ENCODE measurements around the gene IFNG-AS1.

Gene IFNG-AS1

DNA sequence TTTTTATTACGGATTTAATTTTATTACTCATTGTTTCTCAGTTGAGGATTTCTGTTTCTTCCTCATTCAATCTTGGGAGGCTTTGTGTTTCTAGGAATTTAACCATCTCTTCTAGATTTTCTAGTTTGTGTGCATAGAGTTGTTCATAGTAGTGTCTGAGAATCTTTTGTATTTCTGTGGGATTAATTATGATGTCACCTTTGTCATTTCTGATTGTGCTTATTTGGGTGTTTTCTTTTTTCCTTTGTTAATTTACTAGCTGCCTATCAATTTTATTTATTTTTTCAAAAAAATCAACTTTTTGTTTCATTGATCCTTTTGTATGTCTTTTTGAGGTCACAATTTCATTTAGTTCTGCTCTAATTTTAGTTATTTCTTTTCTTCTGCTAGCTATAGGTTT is 75.9 kb downstream of the IFNG-AS1 start:
- no peak overlapping the region for H2BK120ac ChIP-seq (ENCODE audit: low read depth, low read length)
- H2BK12ac ChIP-seq (ENCODE audit: low read length), result no peak overlapping the region
- H2BK5ac ChIP-seq (ENCODE audit: low read length), result no peak overlapping the region
- no peak overlapping the region for H4K91ac ChIP-seq (ENCODE audit: low read depth, low read length, poor library complexity)
- no peak overlapping the region for H2BK15ac ChIP-seq (ENCODE audit: low read length)
- DNase-seq (ENCODE audit: low spot score), result no peak
- H4K8ac ChIP-seq (ENCODE audit: low read depth, low read length), result no peak overlapping the region
- no peak overlapping the region for H3K27ac ChIP-seq (replicated peaks; ENCODE audit: low read length)
- H3K4me2 ChIP-seq (ENCODE audit: insufficient read depth, low read length, poor library complexity, severe bottlenecking), result no peak overlapping the region
- no peaks in the 10 kb centered on the region for H3K4me1 ChIP-seq (ENCODE audit: control insufficient read depth in 2 of 2, insufficient read depth in 1 of 2, low read depth in 1 of 2, low read length in 2 of 2)
- H2AFZ ChIP-seq (ENCODE audit: low read length), result no peak overlapping the region
- H3K4me3 ChIP-seq (ENCODE audit: low read length in 2 of 2), result no peak overlapping the region
- no CpG with 5 or more reads among the region's 1 CpG for WGBS, 2 donors (ENCODE audit: extremely low coverage in 2 of 2, insufficient read length in 2 of 2, insufficient replicate concordance in 1 of 2)
- H3K4ac ChIP-seq (ENCODE audit: low read length), result no peak overlapping the region
- H3K18ac ChIP-seq (ENCODE audit: low read length), result no peak overlapping the region
- no peak overlapping the region for H3K9ac ChIP-seq (ENCODE audit: low read depth, low read length, poor library complexity)
- no peak overlapping the region for H3K14ac ChIP-seq (ENCODE audit: low read length)
- H3K36me3 ChIP-seq (replicated peaks in 1 of 2; ENCODE audit: control insufficient read depth in 2 of 2, insufficient read depth in 2 of 2, low read length in 2 of 2), result no peaks in the 10 kb centered on the region
- no peak overlapping the region for H3K23ac ChIP-seq (ENCODE audit: low read depth, low read length, poor library complexity)
- peaks cover 0 to 4% of the 10 kb centered on the region in 2 donors for H3K9me3 ChIP-seq (replicated peaks in 1 of 2; ENCODE audit: control insufficient read depth in 2 of 2, insufficient read depth in 1 of 2, low read depth in 1 of 2, low read length in 2 of 2)
- no peaks in the 10 kb centered on the region for H3K79me1 ChIP-seq (ENCODE audit: low read depth, low read length)
- no peaks in the 10 kb centered on the region for H3K27me3 ChIP-seq (ENCODE audit: control insufficient read depth in 3 of 3, insufficient read depth in 3 of 3, low read depth in 1 of 3, low read length in 3 of 3)
- H2AK5ac ChIP-seq (ENCODE audit: low read depth, low read length), result no peak overlapping the region

GRCh38 chr12:68065687-68066086 is 76.4 kb downstream of the IFNG-AS1 start:
- Histone ChIP-seq H3K14ac (ENCODE audit: low read length) (no peak overlapping the region), H2BK120ac (ENCODE audit: low read depth, low read length) (no peak overlapping the region), H3K4me1 (ENCODE audit: control insufficient read depth in 2 of 2, insufficient read depth in 1 of 2, low read depth in 1 of 2, low read length in 2 of 2) (no peaks in the 10 kb centered on the region), H2BK15ac (ENCODE audit: low read length) (no peak overlapping the region), H3K4me2 (ENCODE audit: insufficient read depth, low read length, poor library complexity, severe bottlenecking) (no peak overlapping the region), H3K27me3 (ENCODE audit: control insufficient read depth in 3 of 3, insufficient read depth in 3 of 3, low read depth in 1 of 3, low read length in 3 of 3) (no peaks in the 10 kb centered on the region), H2AFZ (ENCODE audit: low read length) (no peak overlapping the region), H2AK5ac (ENCODE audit: low read depth, low read length) (no peak overlapping the region), H4K91ac (ENCODE audit: low read depth, low read length, poor library complexity) (no peak overlapping the region), H3K36me3 (replicated peaks in 1 of 2; ENCODE audit: control insufficient read depth in 2 of 2, insufficient read depth in 2 of 2, low read length in 2 of 2) (no peaks in the 10 kb centered on the region), H3K18ac (ENCODE audit: low read length) (no peak overlapping the region), H2BK12ac (ENCODE audit: low read length) (no peak overlapping the region), H3K27ac (replicated peaks; ENCODE audit: low read length) (no peak overlapping the region), H3K4me3 (ENCODE audit: low read length in 2 of 2) (no peak overlapping the region), H3K23ac (ENCODE audit: low read depth, low read length, poor library complexity) (no peak overlapping the region), H3K9me3 (replicated peaks in 1 of 2; ENCODE audit: control insufficient read depth in 2 of 2, insufficient read depth in 1 of 2, low read depth in 1 of 2, low read length in 2 of 2) (peaks cover 0 to 4% of the 10 kb centered on the region in 2 donors), H2BK5ac (ENCODE audit: low read length) (no peak overlapping the region), H3K4ac (ENCODE audit: low read length) (no peak overlapping the region), H3K79me1 (ENCODE audit: low read depth, low read length) (no peaks in the 10 kb centered on the region), H4K8ac (ENCODE audit: low read depth, low read length) (no peak overlapping the region), H3K9ac (ENCODE audit: low read depth, low read length, poor library complexity) (no peak overlapping the region)
- WGBS, 2 donors (ENCODE audit: extremely low coverage in 2 of 2, insufficient read length in 2 of 2, insufficient replicate concordance in 1 of 2), result no CpG with 5 or more reads among the region's 1 CpG
- DNase-seq (ENCODE audit: low spot score), result no peak

DNA sequence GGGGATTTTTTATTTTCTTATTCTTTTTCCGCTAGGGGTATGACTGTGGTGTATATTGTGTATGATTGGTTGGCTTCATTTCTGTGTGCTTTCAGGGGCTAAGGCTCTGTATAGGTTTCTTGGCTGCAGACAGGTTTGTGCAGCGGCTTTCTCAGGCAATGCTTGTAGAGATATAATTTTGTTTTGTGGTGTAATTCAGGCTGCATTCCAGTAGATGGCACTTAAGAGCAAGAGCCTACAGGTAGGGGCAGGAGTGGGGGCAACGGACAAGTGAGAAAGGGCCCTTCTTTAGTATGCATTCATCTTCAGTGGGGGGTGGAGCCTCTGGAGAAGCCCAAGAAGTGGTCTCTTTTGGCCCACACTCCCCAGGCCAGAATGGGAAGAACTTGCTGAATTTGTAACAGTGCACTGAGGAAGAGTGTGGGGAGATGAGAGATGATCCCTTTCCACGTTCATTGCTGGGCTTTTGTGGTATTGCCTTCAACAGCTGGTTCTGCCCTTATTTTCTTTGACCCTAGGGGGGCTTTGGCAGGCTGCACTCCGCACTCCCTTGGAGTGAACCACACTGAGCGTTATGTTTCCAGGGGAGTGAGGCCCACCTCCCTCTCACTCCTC is 78.6 kb downstream of the IFNG-AS1 start:
- Histone ChIP-seq H4K8ac (ENCODE audit: low read depth, low read length) (no peak overlapping the region), H3K4me2 (ENCODE audit: insufficient read depth, low read length, poor library complexity, severe bottlenecking) (no peak overlapping the region), H3K79me1 (ENCODE audit: low read depth, low read length) (no peaks in the 10 kb centered on the region), H3K4me3 (ENCODE audit: low read length in 2 of 2) (no peak overlapping the region), H3K18ac (ENCODE audit: low read length) (no peak overlapping the region), H3K9me3 (replicated peaks in 1 of 2; ENCODE audit: control insufficient read depth in 2 of 2, insufficient read depth in 1 of 2, low read depth in 1 of 2, low read length in 2 of 2) (peaks cover 0 to 4% of the 10 kb centered on the region in 2 donors), H3K4me1 (ENCODE audit: control insufficient read depth in 2 of 2, insufficient read depth in 1 of 2, low read depth in 1 of 2, low read length in 2 of 2) (no peaks in the 10 kb centered on the region), H2BK12ac (ENCODE audit: low read length) (no peak overlapping the region), H3K9ac (ENCODE audit: low read depth, low read length, poor library complexity) (no peak overlapping the region), H3K27me3 (ENCODE audit: control insufficient read depth in 3 of 3, insufficient read depth in 3 of 3, low read depth in 1 of 3, low read length in 3 of 3) (no peaks in the 10 kb centered on the region), H2BK120ac (ENCODE audit: low read depth, low read length) (no peak overlapping the region), H3K4ac (ENCODE audit: low read length) (no peak overlapping the region), H3K27ac (replicated peaks; ENCODE audit: low read length) (no peak overlapping the region), H2BK5ac (ENCODE audit: low read length) (no peak overlapping the region), H4K91ac (ENCODE audit: low read depth, low read length, poor library complexity) (no peak overlapping the region), H2AK5ac (ENCODE audit: low read depth, low read length) (no peak overlapping the region), H2AFZ (ENCODE audit: low read length) (no peak overlapping the region), H2BK15ac (ENCODE audit: low read length) (no peak overlapping the region), H3K23ac (ENCODE audit: low read depth, low read length, poor library complexity) (no peak overlapping the region), H3K14ac (ENCODE audit: low read length) (no peak overlapping the region), H3K36me3 (replicated peaks in 1 of 2; ENCODE audit: control insufficient read depth in 2 of 2, insufficient read depth in 2 of 2, low read length in 2 of 2) (no peaks in the 10 kb centered on the region)
- no peak for DNase-seq (ENCODE audit: low spot score)
- no CpG with 5 or more reads among the region's 6 CpGs for WGBS, 2 donors (ENCODE audit: extremely low coverage in 2 of 2, insufficient read length in 2 of 2, insufficient replicate concordance in 1 of 2)

DNA sequence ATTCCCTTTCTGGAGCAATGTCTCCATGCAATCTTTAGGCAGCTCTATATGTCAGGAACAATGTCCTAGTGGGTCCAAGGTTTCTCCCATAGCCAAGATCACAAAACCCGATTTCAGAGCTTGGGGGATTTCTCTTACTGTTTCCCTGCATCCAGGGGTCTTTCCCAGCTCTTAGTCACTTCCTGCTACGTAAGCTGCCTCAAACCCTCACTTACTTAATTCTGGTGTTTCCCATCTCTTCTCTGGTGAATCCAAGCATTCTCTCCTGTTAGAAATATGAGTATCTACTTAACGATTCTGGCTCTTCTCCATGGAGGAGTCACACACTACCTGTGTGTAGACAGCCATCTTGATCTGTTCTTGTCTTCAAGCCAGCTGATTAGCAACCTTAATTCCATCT is 80.0 kb downstream of the IFNG-AS1 start:
- Histone ChIP-seq H3K4ac (ENCODE audit: low read length) (no peak overlapping the region), H3K27ac (replicated peaks; ENCODE audit: low read length) (no peak overlapping the region), H3K9ac (ENCODE audit: low read depth, low read length, poor library complexity) (no peak overlapping the region), H2AFZ (ENCODE audit: low read length) (no peak overlapping the region), H2BK5ac (ENCODE audit: low read length) (no peak overlapping the region), H3K4me2 (ENCODE audit: insufficient read depth, low read length, poor library complexity, severe bottlenecking) (no peak overlapping the region), H3K9me3 (replicated peaks in 1 of 2; ENCODE audit: control insufficient read depth in 2 of 2, insufficient read depth in 1 of 2, low read depth in 1 of 2, low read length in 2 of 2) (peaks cover 0 to 4% of the 10 kb centered on the region in 2 donors), H4K8ac (ENCODE audit: low read depth, low read length) (no peak overlapping the region), H3K27me3 (ENCODE audit: control insufficient read depth in 3 of 3, insufficient read depth in 3 of 3, low read depth in 1 of 3, low read length in 3 of 3) (no peaks in the 10 kb centered on the region), H3K36me3 (replicated peaks in 1 of 2; ENCODE audit: control insufficient read depth in 2 of 2, insufficient read depth in 2 of 2, low read length in 2 of 2) (no peaks in the 10 kb centered on the region), H2BK15ac (ENCODE audit: low read length) (no peak overlapping the region), H2AK5ac (ENCODE audit: low read depth, low read length) (no peak overlapping the region), H2BK12ac (ENCODE audit: low read length) (no peak overlapping the region), H3K4me3 (ENCODE audit: low read length in 2 of 2) (no peak overlapping the region), H2BK120ac (ENCODE audit: low read depth, low read length) (no peak overlapping the region), H3K79me1 (ENCODE audit: low read depth, low read length) (no peaks in the 10 kb centered on the region), H3K4me1 (ENCODE audit: control insufficient read depth in 2 of 2, insufficient read depth in 1 of 2, low read depth in 1 of 2, low read length in 2 of 2) (no peaks in the 10 kb centered on the region), H3K18ac (ENCODE audit: low read length) (no peak overlapping the region), H3K23ac (ENCODE audit: low read depth, low read length, poor library complexity) (no peak overlapping the region), H4K91ac (ENCODE audit: low read depth, low read length, poor library complexity) (no peak overlapping the region), H3K14ac (ENCODE audit: low read length) (no peak overlapping the region)
- no peak for DNase-seq (ENCODE audit: low spot score)
- no CpG with 5 or more reads among the region's 3 CpGs for WGBS, 2 donors (ENCODE audit: extremely low coverage in 2 of 2, insufficient read length in 2 of 2, insufficient replicate concordance in 1 of 2)
